HFFc6 (cell line): ENCODE data around the gene EFL1. TPM values are rescaled to one million over a fixed set of nuclear protein-coding genes. Genes with fewer than 3 reads are reported as not detected.

Experiments
- DNase-seq: peaks from one replicate; pipeline ENCODE4 v3.0.0-alpha.2; 2018
- H3K27ac Mint-ChIP-seq: 2 replicates; pipeline ENCODE4 v1.8.0; 2020; ENCODE audit warnings: mild to moderate bottlenecking, mixed read lengths
- H3K27me3 Mint-ChIP-seq: 2 replicates; pipeline ENCODE4 v1.8.0; 2021; ENCODE audit warnings: mild to moderate bottlenecking, moderate library complexity, mixed read lengths; ENCODE audit not compliant: insufficient read depth
- H3K36me3 Mint-ChIP-seq: 2 replicates; pipeline ENCODE4 v1.8.0; 2021; ENCODE audit warnings: low read depth, mixed read lengths
- H3K4me1 Mint-ChIP-seq: 2 replicates; pipeline ENCODE4 v1.8.0; 2020; ENCODE audit warnings: low read depth, mixed read lengths
- H3K4me3 Mint-ChIP-seq: 2 replicates; pipeline ENCODE4 v1.8.0; 2020; ENCODE audit warnings: mild to moderate bottlenecking, moderate library complexity, mixed read lengths
- H3K9me3 Mint-ChIP-seq: 2 replicates; pipeline ENCODE4 v1.8.0; 2020; ENCODE audit warnings: mild to moderate bottlenecking, mixed read lengths
- total RNA-seq, 6 experiments: library from RNA; stranded (reverse); fragmentation: NEBNext Ultra II Directional; extraction: Animal tissue kit (Norgen Biotek cat#: 25700); gene quantifications; 2 replicates in 1 of 6; 3 replicates in 5 of 6; pipeline ENCODE4 v1.2.3, GENCODE V29; 2021
- TF ChIP-seq, protein P1 (sequence below): fragments of 200-600 bp; sonication (generic); IDR thresholded peaks from 2 replicates; pipeline ENCODE4 v1.5.0; 2021; ENCODE audit warnings: antibody characterized with exemption, mild to moderate bottlenecking

The EFL1 gene
- total RNA-seq, 6 experiments from 2014 or later, result 14.3 to 20.5 (median 18.5) TPM

DNA sequence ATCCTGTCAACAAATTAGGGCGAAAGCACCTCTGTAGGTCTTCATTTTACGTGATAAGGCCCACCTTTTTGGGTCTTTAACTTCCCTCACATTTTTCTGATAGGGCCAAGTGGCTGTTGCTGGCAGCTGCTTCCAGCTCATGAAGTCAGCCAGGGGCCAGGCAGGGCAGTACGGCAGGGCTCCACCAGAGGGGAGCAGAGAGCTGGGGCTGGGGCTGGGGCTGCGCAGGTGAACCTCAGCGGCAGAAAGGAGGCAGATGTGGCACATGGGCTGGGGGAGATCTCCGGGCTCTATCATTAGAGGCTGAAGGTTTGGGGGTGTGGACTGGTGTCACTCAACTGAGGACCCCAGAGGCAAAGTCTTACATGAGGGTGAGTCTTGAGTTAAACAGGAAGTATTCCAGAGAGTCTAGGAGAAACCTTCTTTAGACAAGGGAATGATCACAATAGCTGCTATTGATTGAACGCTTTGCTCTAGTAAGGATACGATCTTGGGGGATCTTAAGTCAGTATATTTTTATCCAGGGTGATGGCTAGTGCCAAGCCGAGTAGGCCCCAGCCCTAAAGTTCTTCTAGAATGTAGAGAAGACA lies 153.9 kb downstream of the EFL1 start:
- peak; percentile 39 for DNase-seq
- TF ChIP-seq, protein P1, sequence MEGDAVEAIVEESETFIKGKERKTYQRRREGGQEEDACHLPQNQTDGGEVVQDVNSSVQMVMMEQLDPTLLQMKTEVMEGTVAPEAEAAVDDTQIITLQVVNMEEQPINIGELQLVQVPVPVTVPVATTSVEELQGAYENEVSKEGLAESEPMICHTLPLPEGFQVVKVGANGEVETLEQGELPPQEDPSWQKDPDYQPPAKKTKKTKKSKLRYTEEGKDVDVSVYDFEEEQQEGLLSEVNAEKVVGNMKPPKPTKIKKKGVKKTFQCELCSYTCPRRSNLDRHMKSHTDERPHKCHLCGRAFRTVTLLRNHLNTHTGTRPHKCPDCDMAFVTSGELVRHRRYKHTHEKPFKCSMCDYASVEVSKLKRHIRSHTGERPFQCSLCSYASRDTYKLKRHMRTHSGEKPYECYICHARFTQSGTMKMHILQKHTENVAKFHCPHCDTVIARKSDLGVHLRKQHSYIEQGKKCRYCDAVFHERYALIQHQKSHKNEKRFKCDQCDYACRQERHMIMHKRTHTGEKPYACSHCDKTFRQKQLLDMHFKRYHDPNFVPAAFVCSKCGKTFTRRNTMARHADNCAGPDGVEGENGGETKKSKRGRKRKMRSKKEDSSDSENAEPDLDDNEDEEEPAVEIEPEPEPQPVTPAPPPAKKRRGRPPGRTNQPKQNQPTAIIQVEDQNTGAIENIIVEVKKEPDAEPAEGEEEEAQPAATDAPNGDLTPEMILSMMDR, result peak; percentile 96
- peaks cover 48% of the 10 kb centered on the region for H3K4me1 Mint-ChIP-seq

DNA sequence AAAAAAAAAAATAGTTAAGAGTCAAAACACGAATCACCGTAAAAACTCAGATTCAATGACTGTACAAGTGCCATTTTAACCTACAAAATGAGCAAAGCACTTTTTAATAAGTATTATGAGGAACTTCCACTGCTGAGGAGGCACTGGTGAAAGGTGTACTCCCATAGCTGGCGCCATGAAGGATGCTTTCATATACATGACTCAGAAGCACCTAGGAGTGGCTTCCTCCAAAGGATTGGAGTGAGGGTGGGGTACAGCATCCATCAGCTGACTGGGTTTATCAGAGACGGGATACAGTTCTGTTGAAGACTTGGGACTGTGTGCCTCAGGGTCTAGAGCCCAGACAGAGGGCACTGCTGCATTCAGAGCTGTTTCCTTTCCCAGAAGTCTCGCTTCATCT lies 155.9 kb downstream of the EFL1 start:
- Mint-ChIP-seq H3K9me3 (no peaks in the 10 kb centered on the region), H3K27me3 (peaks cover 2% of the 10 kb centered on the region; the same call in 1 of the 2 replicates), H3K27ac (no peak overlapping the region; the same call in 1 of the 2 replicates), H3K36me3 (peaks cover 3% of the 10 kb centered on the region; the same call in 1 of the 2 replicates), H3K4me1 (peaks cover 29% of the 10 kb centered on the region), H3K4me3 (no peak overlapping the region)
- TF ChIP-seq, protein P1, result no peak
- DNase-seq, result no peak

More for the DNA sequence above, 153.9 kb downstream of the EFL1 start:
- Mint-ChIP-seq H3K27me3 (no peaks in the 10 kb centered on the region), H3K9me3 (no peaks in the 10 kb centered on the region), H3K27ac (peak overlapping the region; percentile 32; the same call in 1 of the 2 replicates), H3K4me3 (no peak overlapping the region), H3K36me3 (peaks cover 4% of the 10 kb centered on the region; the same call in 1 of the 2 replicates)

DNA sequence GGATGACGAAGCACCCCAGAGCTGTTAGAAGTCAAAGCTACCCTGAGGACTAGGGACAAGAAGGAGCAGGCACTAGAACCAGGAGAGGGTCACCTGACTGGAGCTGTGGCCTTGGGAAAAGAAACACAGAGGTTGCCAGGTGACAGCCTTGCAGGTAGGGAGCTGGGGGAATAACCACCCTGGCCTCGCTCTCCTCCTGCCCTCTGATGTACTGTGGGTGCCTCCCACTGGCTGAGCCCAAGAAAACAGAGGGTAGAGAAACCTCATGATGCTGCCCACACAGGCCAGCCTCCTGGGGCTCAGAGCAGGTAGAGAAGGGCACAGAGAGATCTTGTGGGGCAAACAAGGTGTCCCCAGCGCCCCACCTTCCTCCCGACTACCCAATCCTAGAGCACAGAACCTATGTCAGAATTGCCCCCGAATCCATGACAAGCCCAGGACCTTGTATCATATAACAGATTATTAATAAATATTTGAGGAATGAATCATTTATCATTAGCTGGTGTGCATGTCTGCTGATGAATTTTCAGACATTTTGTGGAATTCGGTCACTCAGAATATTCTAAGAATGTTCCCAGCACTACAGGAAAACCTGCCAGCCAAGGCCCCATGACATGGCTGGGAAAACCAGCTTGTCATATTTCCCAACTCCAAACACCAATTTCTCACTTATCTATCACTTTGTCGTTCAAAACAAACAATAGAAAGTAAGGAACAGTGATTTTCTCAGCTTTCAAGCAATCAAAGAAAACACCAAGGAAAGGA lies 156.9 kb downstream of the EFL1 start:
- H3K4me3 Mint-ChIP-seq, result peak overlapping the region; percentile 41; the same call in 1 of the 2 replicates
- DNase-seq, result peak; percentile 63
- no peaks in the 10 kb centered on the region for H3K36me3 Mint-ChIP-seq
- H3K27me3 Mint-ChIP-seq, result peaks cover 5% of the 10 kb centered on the region
- peak overlapping the region; percentile 83 for H3K27ac Mint-ChIP-seq
- H3K4me1 Mint-ChIP-seq, result peaks cover 26% of the 10 kb centered on the region
- no peaks in the 10 kb centered on the region for H3K9me3 Mint-ChIP-seq
- TF ChIP-seq, protein P1, result no peak

DNA sequence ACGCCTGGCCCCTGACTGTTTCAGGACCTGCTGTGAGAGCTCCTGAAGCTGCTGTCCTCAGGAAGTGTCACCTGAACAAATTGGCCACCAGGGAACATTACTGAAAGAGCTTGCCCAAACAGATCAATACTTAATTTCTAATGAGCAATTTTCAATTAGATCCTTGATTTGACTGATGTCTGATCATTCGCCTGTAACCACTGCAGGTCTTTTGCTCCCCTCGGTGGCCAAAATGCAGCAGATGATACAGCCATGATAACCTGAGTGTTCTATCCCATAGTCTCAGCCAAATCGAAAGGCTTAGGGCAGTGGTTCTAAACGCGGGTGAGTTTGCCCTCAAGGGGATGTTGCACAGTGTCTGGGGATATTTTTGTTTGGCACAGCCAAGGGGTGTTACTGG lies 159.1 kb downstream of the EFL1 start:
- TF ChIP-seq, protein P1, result peak; percentile 52
- no peak overlapping the region for H3K4me3 Mint-ChIP-seq
- no peak overlapping the region for H3K27ac Mint-ChIP-seq
- H3K4me1 Mint-ChIP-seq, result peaks cover 30% of the 10 kb centered on the region
- no peak for DNase-seq
- H3K36me3 Mint-ChIP-seq, result no peaks in the 10 kb centered on the region
- H3K9me3 Mint-ChIP-seq, result no peaks in the 10 kb centered on the region
- H3K27me3 Mint-ChIP-seq, result peaks cover 5% of the 10 kb centered on the region

DNA sequence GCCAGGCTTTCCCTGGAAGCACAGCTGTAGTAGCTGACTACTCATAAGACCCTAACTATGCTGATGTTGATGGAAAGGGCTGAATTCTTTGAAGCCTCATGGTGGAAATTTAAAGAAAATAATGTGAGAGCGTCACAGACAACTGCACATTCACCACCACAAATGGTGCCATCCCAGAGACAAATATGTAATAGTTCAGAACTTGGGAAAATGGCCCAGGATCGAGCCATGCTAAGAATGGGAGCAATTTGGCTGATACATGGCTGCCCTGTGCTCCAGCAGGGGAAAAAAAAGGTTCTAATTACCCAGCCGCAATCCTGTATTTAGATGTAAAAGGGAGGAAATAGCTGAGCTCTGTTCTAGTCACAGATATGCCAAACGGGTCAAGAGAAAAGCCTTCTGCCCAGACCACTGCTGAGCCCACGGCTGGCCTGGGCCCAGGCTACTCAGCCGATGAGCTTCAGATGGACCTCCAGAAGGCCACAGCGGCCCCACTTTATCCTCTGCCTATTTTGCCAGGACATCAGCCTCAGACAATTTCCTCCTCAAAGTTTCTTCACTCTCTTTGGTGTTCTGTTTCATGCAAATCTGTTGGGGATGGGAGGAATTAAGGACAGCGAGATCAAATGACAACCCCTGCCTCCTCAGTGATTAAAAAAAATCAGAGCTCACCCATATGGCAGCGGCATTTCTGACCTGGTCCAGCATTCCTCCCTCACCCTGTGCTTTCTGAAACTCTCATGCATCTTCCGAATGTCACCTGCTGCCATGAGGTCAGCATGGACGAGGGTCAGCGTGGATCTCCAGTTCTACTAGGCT lies 162.2 kb downstream of the EFL1 start:
- Mint-ChIP-seq H3K36me3 (no peaks in the 10 kb centered on the region; the same call in 1 of the 2 replicates), H3K4me3 (no peak overlapping the region), H3K9me3 (no peaks in the 10 kb centered on the region), H3K27me3 (peaks cover 8% of the 10 kb centered on the region), H3K27ac (no peak overlapping the region), H3K4me1 (peaks cover 19% of the 10 kb centered on the region)
- TF ChIP-seq, protein P1, result no peak
- no peak for DNase-seq
